Middle frontal gyrus (tissue), 1 donor: Measurements from ENCODE around the gene ATP6V1B1.

ENCODE experiments used
- DNase-seq: peaks from one replicate; pipeline ENCODE4 v3.0.0-alpha.2; 2015; ENCODE audit warnings: low spot score; ENCODE audit errors: extremely low spot score

The ATP6V1B1 gene

DNA sequence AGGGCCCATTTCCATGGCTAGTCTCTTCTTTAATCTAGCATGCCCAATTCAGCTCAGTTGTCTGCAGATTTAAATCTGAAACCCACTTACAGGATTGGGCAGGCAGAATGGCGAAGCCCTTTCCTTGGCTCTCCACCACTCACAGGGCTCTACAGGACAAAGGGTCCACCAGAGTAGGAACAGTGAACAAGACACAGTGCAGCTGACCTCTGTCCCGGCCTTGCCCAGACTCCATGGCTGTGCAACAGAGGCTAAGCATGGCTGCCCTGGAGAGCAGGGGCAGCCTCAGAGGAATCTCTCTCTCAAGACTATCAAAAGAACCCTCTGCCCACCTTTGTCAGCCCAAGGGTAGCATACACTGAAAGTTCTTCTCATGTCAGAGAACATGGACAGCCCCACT, 9.7 kb upstream of the ATP6V1B1 start:
- no peak for DNase-seq

DNA sequence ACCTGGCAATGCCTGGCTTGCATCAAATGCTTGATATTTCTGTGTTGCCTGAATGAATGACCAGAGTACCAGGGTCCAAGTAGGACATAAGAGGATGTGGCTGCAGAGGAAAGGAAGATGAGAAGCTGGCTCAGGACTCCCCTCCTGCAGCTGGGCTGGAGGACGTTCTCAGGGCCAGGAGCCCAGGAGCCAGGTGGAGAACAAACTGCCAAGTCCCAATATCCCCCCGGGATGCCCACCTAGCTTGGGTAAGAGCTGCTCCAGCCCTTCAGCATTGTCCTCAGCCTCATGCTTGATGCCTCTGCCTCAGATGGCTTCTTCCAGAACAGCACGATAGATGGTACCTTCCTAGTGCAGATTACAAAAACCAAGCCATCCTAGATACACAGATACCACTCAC, 8.6 kb upstream of the ATP6V1B1 start:
- DNase-seq, result no peak

- DNase-seq, result no peak
Measured at GRCh38 chr2:70927641-70928040, 8.1 kb upstream of the ATP6V1B1 start.

- DNase-seq, result no peak
Measured at GRCh38 chr2:70928366-70928765, 7.3 kb upstream of the ATP6V1B1 start.

DNA sequence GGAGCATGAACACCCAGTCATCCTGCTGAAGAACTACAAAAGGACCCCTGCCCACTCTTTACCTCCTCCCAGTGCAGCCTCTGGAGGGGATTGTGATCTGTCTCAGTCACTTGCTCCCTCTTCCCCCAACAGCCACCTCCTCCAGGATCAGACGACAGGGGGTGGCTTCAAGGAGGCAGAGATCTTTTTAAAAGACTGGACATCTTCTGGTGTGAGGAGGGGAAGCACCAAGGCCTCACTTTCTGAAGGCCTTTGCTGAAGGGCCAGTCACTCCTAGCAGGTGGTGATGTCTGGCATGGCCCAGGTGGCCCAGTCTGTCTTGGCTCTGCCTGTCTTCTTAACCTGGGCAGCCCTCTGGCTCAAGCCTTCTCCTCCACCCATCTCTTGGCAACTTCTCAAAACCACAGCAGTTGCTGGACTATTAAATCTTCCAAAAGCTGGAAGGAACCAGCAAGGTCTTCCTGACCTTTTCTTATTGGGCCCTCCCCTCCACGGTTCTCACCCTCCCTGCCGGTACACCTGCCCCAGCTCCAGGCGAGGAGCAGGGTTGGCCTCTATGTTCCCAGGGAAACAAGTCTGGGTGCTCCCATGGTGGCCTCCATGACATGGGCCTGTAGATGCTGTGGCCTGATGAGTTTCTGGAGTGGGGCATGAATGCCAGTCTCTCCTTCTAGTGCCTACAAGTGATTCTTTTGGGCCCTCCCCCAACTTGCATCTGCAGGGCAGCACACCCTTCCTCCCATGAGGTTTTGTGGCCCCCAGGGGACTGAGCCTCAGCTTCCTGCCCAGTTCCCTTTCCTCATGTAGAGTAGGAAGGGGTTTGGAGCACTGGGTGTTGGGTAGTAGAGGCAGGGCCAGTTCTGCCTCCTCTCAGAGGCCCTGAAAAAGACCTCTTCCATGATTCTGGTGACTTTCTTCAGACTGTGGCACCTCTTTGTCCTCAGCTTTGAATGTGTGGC, 5.0 kb upstream of the ATP6V1B1 start:
- no peak for DNase-seq

- DNase-seq, result no peak
Measured at GRCh38 chr2:70931376-70932000, 4.2 kb upstream of the ATP6V1B1 start.

DNA sequence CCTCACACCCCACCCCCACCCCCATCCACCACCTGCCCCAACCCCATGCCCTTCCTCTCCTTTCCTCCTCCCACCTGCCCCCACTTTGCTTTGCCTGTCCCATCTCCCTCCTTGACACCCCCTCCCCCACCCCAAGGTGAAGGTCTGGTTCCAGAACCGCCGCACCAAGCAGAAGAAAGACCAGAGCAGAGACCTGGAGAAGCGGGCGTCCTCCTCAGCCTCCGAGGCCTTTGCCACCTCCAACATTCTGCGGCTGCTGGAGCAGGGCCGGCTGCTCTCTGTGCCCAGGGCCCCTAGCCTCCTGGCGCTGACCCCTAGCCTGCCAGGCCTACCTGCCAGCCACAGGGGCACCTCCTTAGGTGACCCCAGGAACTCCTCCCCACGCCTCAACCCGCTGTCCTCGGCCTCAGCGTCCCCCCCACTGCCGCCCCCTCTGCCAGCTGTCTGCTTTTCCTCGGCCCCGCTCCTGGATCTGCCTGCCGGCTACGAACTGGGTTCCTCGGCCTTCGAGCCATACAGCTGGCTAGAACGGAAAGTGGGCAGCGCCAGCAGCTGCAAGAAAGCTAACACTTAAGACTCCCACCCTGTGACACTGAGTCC, 3.0 kb upstream of the ATP6V1B1 start:
- DNase-seq, result no peak

DNA sequence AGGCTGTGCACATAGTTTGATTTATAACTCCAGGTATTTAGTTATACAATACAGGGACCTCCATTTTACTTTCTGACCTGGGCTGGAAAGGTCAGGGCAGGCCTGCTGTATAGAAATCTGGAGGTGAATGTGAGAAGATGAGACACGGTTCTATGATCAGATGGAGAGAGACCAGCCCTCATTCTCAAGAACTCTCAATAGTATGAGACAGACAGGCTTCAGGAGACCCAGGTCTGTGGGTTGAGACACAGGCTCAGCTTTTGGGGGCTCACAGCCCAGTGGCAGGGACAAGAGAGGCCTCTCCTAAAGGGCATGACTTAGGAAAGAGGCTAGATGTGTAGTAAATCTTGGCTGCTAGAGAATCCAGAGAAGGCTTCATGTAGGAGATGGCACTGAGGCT, 719 bp upstream of the ATP6V1B1 start:
- DNase-seq, result no peak

GRCh38 chr2:70936165-70936978, 672 bp downstream of the ATP6V1B1 start:
- no peak for DNase-seq

- no peak for DNase-seq
Measured at GRCh38 chr2:70936979-70937811, 1.5 kb downstream of the ATP6V1B1 start.

- DNase-seq, result no peak
Measured at GRCh38 chr2:70937866-70938585, 2.3 kb downstream of the ATP6V1B1 start.

- no peak for DNase-seq
Measured at GRCh38 chr2:70938586-70938950, 2.9 kb downstream of the ATP6V1B1 start.

- no peak for DNase-seq
Measured at GRCh38 chr2:70939001-70939838, 3.5 kb downstream of the ATP6V1B1 start.

DNA sequence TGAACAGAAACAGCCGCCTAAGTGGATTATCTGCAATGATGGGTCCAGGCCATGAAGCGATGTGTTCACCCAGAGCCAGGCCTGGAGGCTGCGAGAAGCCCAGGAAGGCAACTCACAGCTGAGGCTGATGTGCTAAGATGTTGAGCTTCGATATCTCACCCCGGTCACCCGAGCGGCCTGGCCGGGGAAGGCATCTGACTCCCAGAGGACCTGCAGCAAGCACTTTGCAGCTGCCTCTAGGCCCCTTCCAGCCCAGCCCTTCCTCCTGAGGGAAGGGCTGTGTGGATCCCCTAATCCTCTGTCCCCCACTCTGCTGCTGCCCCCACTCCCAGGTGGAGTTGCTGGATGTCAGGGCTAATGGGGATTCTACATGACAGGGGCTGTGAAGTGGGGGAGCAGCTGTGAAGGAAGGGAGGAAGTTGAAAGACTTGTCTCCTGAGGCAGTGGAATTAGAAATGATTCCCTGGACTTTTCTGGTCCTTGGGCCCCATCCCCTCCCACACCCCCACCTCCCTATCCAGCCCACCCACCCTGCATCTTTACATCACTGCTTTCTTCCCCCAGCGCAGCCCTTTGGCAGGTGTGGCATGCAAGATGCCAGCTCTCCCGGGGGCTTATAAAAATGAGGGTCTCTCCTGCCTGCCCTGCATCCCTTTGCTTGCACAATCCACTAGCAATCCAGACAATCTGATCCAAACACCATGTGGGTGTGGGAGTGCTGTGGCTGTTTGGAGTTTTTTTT, 4.3 kb downstream of the ATP6V1B1 start:
- DNase-seq, result no peak

DNA sequence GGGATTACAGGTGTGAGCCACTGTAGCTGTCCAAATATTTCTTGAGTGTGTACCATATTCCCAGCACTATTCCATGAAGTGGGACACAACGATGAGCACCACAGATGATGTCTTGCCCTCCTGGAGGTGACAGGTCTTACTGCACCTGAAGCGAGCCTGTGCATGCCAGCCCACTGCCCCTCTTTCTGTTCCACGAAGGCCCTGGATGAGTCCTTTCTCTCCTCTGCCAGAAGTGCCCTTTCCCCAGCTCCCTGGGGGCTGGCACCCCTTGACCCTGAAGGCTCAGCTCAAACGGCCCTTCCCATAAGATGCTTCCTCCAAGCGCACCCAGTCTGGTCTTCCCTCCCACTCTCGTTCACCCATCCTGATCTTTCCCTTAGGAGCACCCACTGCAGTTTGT, 5.5 kb downstream of the ATP6V1B1 start:
- no peak for DNase-seq

DNA sequence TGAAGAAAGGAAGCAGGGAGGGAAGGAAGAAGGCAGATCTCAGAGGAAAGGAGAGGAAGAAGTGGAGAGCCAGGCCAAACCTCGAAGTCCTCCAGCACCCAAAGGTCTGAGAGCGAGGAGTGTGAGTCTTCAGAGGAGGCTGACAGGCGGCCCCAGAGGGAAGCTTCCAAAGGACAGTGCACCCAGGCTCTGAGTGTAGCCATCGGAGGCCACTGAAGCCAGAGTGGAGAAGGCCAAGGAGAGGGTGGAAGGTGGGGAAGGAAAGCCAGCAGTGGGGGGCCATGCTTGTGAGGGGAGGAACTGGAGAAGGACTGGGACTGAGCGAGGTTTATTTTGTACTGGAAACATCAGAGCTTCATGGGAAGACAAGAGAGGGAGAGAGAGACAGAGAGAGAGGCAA, 6.0 kb downstream of the ATP6V1B1 start:
- no peak for DNase-seq

DNA sequence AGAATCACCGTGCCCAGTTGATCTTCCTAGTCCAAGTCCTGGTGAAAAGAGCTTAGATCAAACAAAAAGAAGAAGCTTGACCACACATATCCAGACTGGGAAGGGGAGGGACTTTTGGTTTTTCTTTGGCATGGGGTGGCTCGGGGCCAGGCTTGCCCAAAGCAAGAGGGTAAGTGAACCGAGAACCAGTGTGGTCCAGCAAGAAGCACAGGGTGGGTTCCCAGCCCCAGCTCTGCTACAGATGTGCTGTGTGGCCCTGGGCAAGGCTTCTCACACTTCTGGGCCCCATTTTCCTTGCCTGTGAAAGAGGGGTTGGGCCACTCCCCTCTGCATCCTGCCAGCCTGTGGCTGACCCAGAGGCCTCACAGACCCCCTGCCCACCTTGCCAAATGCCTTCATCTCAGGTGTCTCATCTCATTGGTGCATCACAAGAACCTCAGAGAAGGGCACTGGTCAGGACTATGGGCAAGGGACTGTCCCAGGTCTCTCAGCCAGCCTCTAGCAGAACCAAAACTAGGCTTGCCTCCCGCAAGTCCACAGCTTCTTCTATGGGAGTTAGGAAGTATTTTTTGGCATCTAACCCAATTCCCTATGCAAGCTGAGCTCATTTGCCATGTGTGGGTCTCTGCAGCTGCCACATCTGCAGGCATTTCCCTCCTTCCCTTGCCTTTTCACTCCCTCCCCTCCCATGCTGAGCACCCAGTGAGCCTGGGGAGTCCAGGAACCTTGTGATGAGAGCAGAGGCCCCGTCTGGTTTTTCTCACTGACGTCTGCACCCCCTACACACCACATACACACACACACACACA, 6.9 kb downstream of the ATP6V1B1 start:
- no peak for DNase-seq
